K562 (cell line): ENCODE results near the gene ARHGEF10L. TPM values are rescaled to one million over a fixed set of nuclear protein-coding genes. Genes with fewer than 3 reads are reported as not detected.

Experiments
- ATAC-seq: fragments of 200-7000 bp; cut with Tn5 transposase; 3 replicates; pipeline ENCODE4 v1.9.1; 2020; ENCODE audit warnings: moderate library complexity
- BruUV-seq: library from RNA; stranded (reverse); fragments of 400-500 nt; replicated peaks from 2 replicates; lab custom pipeline; 2021; lab: Mats Ljungman, UMichigan
- CTCF ChIA-PET: fragments of 300-600 bp; formaldehyde crosslinking; extraction: SDS; loops from one replicate; lab custom pipeline; 2021; ENCODE audit warnings: low intra/inter-chr PET ratio; lab: Yijun Ruan, JAX
- POLR2A ChIA-PET: fragments of 300-600, 350-650 bp; sonication (Branson Sonifier 250); formaldehyde crosslinking; extraction: SDS; loops from one replicate; lab custom pipeline; 2021; ENCODE audit warnings: antibody characterized with exemption, inconsistent platforms; lab: Yijun Ruan, JAX
- DNase-seq, 4 experiments: peaks; one replicate each; pipeline versions ENCODE4 v3.0.0 to v3.0.0-alpha.2; 2011 to 2018; ENCODE audit warnings: low spot score in 3 of 4, mixed read lengths in 3 of 4; ENCODE audit errors: extremely low read depth in 1 of 4
- FAIRE-seq: peaks from 2 replicates; lab custom pipeline; 2011; peaks lifted over from hg19 to GRCh38; lab: Jason Lieb, UNC
- H2AFZ ChIP-seq: 2 replicates; pipeline ENCODE4 v1.6.0; 2011; ENCODE audit warnings: low read depth, low read length, control low read depth, inconsistent platforms
- H3K27ac ChIP-seq: fragments of 200-600 bp; 3 replicates; pipeline ENCODE4 v1.8.0; 2011; ENCODE audit warnings: low read depth, mild to moderate bottlenecking, control low read depth, inconsistent platforms, low read length, moderate library complexity, mixed read lengths; ENCODE audit errors: extremely low read depth
- H3K27me3 ChIP-seq, 2 experiments: fragments of 300-600 bp in 1 of 2; 2 replicates in 1 of 2; 3 replicates in 1 of 2; pipeline versions ENCODE4 v1.6.0 to v1.8.0; 2011; ENCODE audit warnings: inconsistent platforms in 2 of 2, low read length in 2 of 2, mild to moderate bottlenecking in 1 of 2, mixed read lengths in 1 of 2, moderate library complexity in 1 of 2; ENCODE audit not compliant: control insufficient read depth in 2 of 2, insufficient read depth in 2 of 2
- H3K36me3 ChIP-seq: fragments of 300-600 bp; 3 replicates; pipeline ENCODE4 v1.8.0; 2011; ENCODE audit warnings: mild to moderate bottlenecking, low read length, inconsistent platforms; ENCODE audit not compliant: control insufficient read depth, insufficient read depth
- H3K4me1 ChIP-seq, 2 experiments: fragments of 200-600 bp in 1 of 2; replicated peaks in 1 of 2; 2 replicates in 1 of 2; 3 replicates in 1 of 2; pipeline versions ENCODE4 v1.5.1 to v1.8.0; 2011; ENCODE audit warnings: inconsistent platforms in 2 of 2, low read length in 2 of 2, mild to moderate bottlenecking in 1 of 2, mixed read lengths in 1 of 2, moderate library complexity in 1 of 2; ENCODE audit not compliant: control insufficient read depth in 2 of 2, insufficient read depth in 2 of 2
- H3K4me2 ChIP-seq: 2 replicates; pipeline ENCODE4 v1.6.1; 2011; ENCODE audit warnings: low read length, control low read depth, inconsistent platforms, mixed read lengths; ENCODE audit not compliant: insufficient read depth
- H3K4me3 ChIP-seq: fragments of 200-600 bp; sonication (generic), shearing (Covaris generic); 2 replicates; pipeline ENCODE4 v1.5.1; 2016; ENCODE audit warnings: control low read depth, inconsistent platforms
- H3K79me2 ChIP-seq: fragments of 200-600 bp; 3 replicates; pipeline ENCODE4 v1.8.0; 2011; ENCODE audit warnings: low read length, inconsistent platforms; ENCODE audit not compliant: control insufficient read depth, insufficient read depth
- H3K9ac ChIP-seq, 2 experiments: 2 replicates each; pipeline versions ENCODE4 v1.6.0 to v1.6.1; 2011; ENCODE audit warnings: low read depth in 2 of 2, low read length in 2 of 2, control low read depth in 1 of 2, inconsistent platforms in 1 of 2, mild to moderate bottlenecking in 1 of 2, mixed read lengths in 1 of 2; ENCODE audit not compliant: insufficient read depth in 1 of 2
- H3K9me1 ChIP-seq: one replicate; pipeline ENCODE4 v1.6.0; 2011; ENCODE audit warnings: inconsistent platforms, mild to moderate bottlenecking, low read length, moderate library complexity; ENCODE audit not compliant: control insufficient read depth, insufficient read depth
- H3K9me3 ChIP-seq: replicated peaks from 2 replicates; pipeline ENCODE4 v1.5.1; 2011; ENCODE audit warnings: low read depth, low read length, inconsistent platforms; ENCODE audit not compliant: control insufficient read depth, insufficient read depth
- H4K20me1 ChIP-seq: replicated peaks from 2 replicates; pipeline ENCODE4 v1.6.1; 2011; ENCODE audit warnings: low read length, inconsistent platforms, mixed read lengths; ENCODE audit not compliant: control insufficient read depth, insufficient read depth
- AFF4 ChIP-seq: sonication (generic); formaldehyde crosslinking; IDR thresholded peaks from 2 replicates; pipeline ENCODE4 v1.8.0; 2023; ENCODE audit warnings: mild to moderate bottlenecking, missing genetic modification reagents
- MIER1 ChIP-seq: fragments of 450-650 bp; IDR thresholded peaks from 2 replicates; pipeline ENCODE4 v1.6.1; 2016; ENCODE audit warnings: antibody characterized with exemption, mild to moderate bottlenecking, low read depth
- NCOA1 ChIP-seq: fragments of 450-650 bp; IDR thresholded peaks from 2 replicates; pipeline ENCODE4 v1.6.1; 2016; ENCODE audit warnings: low read depth
- SNRNP70 ChIP-seq: fragments of 200-400 bp; formaldehyde crosslinking; optimal IDR thresholded peaks from 2 replicates; pipeline ENCODE3; 2017; ENCODE audit warnings: low read depth, low read length
- SRF ChIP-seq, 2 experiments: fragments of 250-450, 450-650 bp in 1 of 2; sonication (Bioruptor Pico) in 1 of 2; sonication (generic) in 1 of 2; formaldehyde crosslinking; IDR thresholded peaks; 2 replicates each; pipeline versions ENCODE4 v1.5.0 to v1.5.1; 2020 to 2022; ENCODE audit warnings: mild to moderate bottlenecking in 1 of 2, missing genetic modification reagents in 1 of 2
- YBX1 ChIP-seq: fragments of 450-650 bp; IDR thresholded peaks from 2 replicates; pipeline ENCODE4 v1.7.1; 2016; ENCODE audit warnings: mild to moderate bottlenecking
- ZKSCAN8 ChIP-seq: fragments of 200-800 bp; sonication (Bioruptor generic); IDR thresholded peaks from 2 replicates; pipeline ENCODE4 v1.6.1; 2016; ENCODE audit warnings: missing genetic modification characterization, missing compliant biosample characterization
- ZNF668 ChIP-seq: fragments of 250-450 bp; sonication (Bioruptor Pico); IDR thresholded peaks from 2 replicates; pipeline ENCODE4 v1.8.0; 2022; ENCODE audit warnings: mild to moderate bottlenecking, inconsistent platforms
- WGBS: fragments of 100-300 bp; shearing (Covaris generic); methylation state at CpG from one replicate; pipeline ENCODE4 v1.1.6; 2016; ENCODE audit warnings: low coverage, mixed read lengths; ENCODE audit not compliant: insufficient coverage; ENCODE audit errors: missing lambda C conversion rate; 5-methylcytosine and 5-hydroxymethylcytosine counted together
- in situ Hi-C: fragments of 300-500 bp; cut with MboI; formaldehyde crosslinking; loops from 4 replicates; pipeline ENCODE4 v1.15.0; 2018; ENCODE audit warnings: inconsistent platforms, mixed read lengths
- intact Hi-C: fragments of 100-400 bp; cut with micrococcal nuclease; formaldehyde crosslinking; loops from 2 replicates; pipeline ENCODE4 v1.14.2; 2022
- polyA plus RNA-seq, 8 experiments: library from polyadenylated mRNA; depleted of rRNA in 4 of 8; stranded (reverse) in 5 of 8; unstranded in 3 of 8; fragments of >200 nt; fragmentation: Nextera tagmentation in 2 of 8; fragmentation: Illumina TruSeq in 1 of 8; extraction: Ambion mirVana in 2 of 8; extraction: Trizol in 1 of 8; gene quantifications; 2 replicates each; pipeline versions ENCODE4 v1.2.1 to v1.2.3, GENCODE V29; 2011 to 2014; ENCODE audit warnings: inconsistent platforms in 1 of 8, missing spikeins in 1 of 8
- total RNA-seq, 7 experiments: library from RNA; depleted of rRNA in 6 of 7; stranded (reverse); fragments of >200 nt in 6 of 7; fragmentation: Illumina TruSeq in 2 of 7; extraction: Trizol in 2 of 7; gene quantifications; 2 replicates each; pipeline versions ENCODE4 v1.2.1 to v1.2.3, GENCODE V29; 2011 to 2021; ENCODE audit warnings: low replicate concordance in 1 of 7

The ARHGEF10L gene
- total and polyA plus RNA-seq, 9 of the 15 experiments (the other 6 are each of a cell fraction or from before 2014, with no cell fraction given), result 0.09 to 0.13 TPM; not detected in 7

- no peak for DNase-seq
- no peak for ATAC-seq
- H3K36me3 ChIP-seq, result no peaks in the 10 kb centered on the region
- ChIA-PET CTCF (no interaction called here), POLR2A (no interaction called here)
- H3K9ac ChIP-seq, result no peak overlapping the region
- WGBS, result under 1% methylated on average over 8 of the region's 8 CpGs
- TF ChIP-seq ZKSCAN8 (CRISPR knock-in tag) (no peak), MIER1 (no peak), AFF4 (CRISPR knock-in tag) (no peak), YBX1 (no peak), SNRNP70 (no peak), NCOA1 (no peak), SRF (CRISPR knock-in tag; IDR thresholded peaks at IDR 0.05) (no peak), ZNF668 (CRISPR knock-in tag) (no peak)
- BruUV-seq, result no TSS peak
- no peak overlapping the region for H3K27ac ChIP-seq
- no peaks in the 10 kb centered on the region for H3K79me2 ChIP-seq
- no peaks in the 10 kb centered on the region for H3K9me1 ChIP-seq
- peaks cover 24 to 64% of the 10 kb centered on the region in 2 experiments for H3K27me3 ChIP-seq
- no peak overlapping the region for H2AFZ ChIP-seq
- no peak for FAIRE-seq
- no peaks in the 10 kb centered on the region; a peak in 2 of 5 replicates for H3K4me1 ChIP-seq
- intact Hi-C loops, result no loop called here
- no peak overlapping the region for H3K4me3 ChIP-seq
- H3K9me3 ChIP-seq, result no peaks in the 10 kb centered on the region
- peaks cover 12% of the 10 kb centered on the region for H4K20me1 ChIP-seq
- in situ Hi-C loops, result loop anchor here (10.0 kb wide), 1 partner anchor 944 kb away; no protein-coding TSS in a partner anchor
- no peak overlapping the region for H3K4me2 ChIP-seq
Measured at GRCh38 chr1:17640975-17641374, 101.5 kb downstream of the ARHGEF10L start.
